NCI-H1092 (cell line): ENCODE results near the gene HABP4.

Experiments used
- DNase-seq: peaks from one replicate; lab custom pipeline; 2025; lab: John Stamatoyannopoulos, UW

Gene HABP4

DNA sequence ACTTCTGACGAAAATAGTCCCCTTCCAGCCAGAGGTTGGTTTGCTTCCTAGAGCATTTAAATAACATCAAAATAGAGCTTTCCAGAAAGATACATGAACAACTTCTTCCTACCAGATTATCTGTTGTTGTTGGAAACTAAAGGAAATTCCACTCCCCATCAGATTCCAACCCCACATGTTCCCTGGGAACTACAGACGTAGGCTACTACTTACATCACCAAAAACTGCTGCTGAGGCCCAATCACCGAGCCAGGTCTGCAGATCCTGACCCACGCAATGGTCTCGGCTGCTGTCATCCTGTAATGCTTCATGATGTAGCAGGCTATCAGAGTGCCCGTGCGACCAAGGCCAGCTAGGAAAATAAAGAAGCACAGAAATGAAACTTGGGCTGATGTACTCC lies 73.4 kb downstream of the HABP4 start:
- no peak for DNase-seq

DNA sequence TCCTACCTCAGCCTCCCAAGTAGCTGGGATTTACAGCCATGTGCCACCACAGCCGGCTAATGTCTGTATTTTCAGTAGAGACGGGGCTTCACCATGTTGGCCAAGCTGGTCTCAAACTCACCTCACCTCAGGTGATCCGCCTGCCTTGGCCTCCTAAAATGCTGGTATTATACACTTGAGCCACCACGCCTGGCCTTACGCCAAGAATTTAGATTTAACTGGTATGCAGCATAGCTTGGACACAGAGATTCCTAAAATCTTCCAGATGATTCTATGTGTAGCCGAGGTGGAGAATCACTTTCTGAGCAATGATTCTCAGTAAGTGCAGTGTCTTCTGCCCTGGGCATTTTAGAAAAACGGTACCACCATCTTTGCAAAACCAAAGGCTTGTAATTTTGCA lies 74.1 kb downstream of the HABP4 start:
- no peak for DNase-seq

DNA sequence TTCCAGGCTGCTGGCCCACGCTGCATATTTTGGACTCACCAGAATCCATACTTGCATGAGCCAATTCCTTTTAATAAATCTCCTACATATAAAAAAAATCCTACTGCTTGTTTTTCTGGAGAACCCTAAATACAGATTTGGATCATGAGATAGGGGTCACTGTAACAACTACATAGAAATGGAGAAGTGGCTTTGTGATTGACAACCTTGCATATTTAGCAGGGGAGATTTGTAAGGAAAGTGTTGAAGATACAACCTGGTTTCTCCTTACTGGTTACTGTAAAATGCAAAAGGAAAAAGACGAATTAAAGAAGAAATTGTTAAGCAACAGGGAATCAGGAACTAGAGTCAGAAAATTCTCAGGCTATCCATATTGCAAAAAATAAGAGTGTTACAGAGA lies 74.8 kb downstream of the HABP4 start:
- DNase-seq = no peak

DNA sequence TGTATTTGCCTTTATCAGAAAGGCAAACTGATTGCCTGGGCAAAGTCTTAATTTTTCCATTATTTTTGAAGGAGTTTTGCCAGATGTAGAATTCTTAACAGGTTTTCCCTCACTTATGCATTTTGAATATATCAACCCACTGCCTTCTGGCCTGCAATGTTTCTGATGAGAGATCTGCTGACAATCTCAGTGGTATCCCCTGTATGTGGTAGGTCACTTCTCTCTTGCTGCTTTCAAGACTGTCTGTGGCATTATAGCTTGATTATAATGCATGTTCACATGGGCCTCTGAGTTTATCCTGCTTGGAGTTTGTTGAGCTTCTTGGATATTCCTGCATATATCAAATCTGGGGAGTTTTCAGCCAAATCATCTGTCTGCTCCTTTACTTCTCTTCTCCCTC lies 82.2 kb downstream of the HABP4 start:
- DNase-seq = no peak

DNA sequence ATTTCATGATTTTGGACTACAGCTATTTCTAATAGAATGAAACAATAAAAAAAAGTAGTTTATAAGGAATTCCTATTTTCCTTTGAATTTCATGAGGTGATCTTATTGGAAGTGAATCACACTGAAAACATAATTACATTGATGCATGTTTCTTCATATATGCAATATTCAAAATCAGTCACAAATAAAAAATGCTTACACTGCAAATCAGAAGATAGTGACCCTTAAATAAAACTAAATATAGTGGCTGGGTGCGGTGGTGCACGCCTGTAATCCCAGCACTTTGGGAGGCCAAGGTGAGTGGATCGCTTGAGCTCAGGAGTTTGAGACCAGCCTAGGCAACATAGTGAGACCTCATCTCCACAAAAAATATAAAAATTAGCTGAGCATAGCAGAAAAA lies 90.1 kb downstream of the HABP4 start:
- DNase-seq = no peak
